GM06990 (cell line): ENCODE data around the gene HOXA2.

ENCODE experiments used
- DNase-seq: peaks from one replicate; pipeline ENCODE4 v3.0.0-alpha.2; 2011; ENCODE audit not compliant: insufficient read length; ENCODE audit errors: extremely low read depth
- H3K27me3 ChIP-seq: replicated peaks from 2 replicates; pipeline ENCODE4 v1.6.0; 2011; ENCODE audit warnings: low read length; ENCODE audit not compliant: control insufficient read depth, insufficient read depth
- H3K36me3 ChIP-seq: 2 replicates; pipeline ENCODE4 v1.5.1; 2011; ENCODE audit warnings: low read length; ENCODE audit not compliant: control insufficient read depth, insufficient read depth
- H3K4me3 ChIP-seq: replicated peaks from 2 replicates; pipeline ENCODE4 v1.5.1; 2011; ENCODE audit warnings: low read depth, mild to moderate bottlenecking, control low read depth, low read length
- TF ChIP-seq, protein P1 (sequence below): IDR thresholded peaks from 2 replicates; pipeline ENCODE4 v1.5.1; 2011; ENCODE audit warnings: low read length, control low read depth, mild to moderate bottlenecking, inconsistent platforms; ENCODE audit not compliant: insufficient read depth, poor library complexity, severe bottlenecking

HOXA2 gene

DNA sequence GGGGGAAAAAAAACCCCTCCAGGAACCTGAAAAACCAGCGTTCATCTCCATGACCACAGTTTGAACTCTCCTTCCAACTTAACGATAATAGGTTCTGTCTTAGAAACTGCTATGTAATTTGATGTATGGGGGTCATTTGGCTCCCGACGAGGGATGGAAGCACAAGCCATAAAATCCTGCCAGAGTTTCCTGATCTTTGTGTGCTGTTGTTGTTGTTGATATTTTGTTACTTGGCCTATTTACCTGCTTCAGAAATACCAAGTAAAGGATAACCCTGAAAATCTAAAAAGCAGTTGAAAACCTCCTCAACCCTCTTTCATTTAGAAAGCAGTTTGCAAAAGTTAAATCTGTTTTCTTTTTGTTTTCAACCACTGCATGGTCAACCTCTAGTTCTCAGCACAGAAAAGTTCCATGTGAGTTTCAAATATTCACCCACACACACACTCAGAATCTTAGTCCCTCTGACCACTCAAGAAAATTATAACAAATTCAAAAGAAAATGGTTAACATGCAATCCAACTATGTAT, 9.3 kb upstream of the HOXA2 start:
- DNase-seq: no peak
- Histone ChIP-seq H3K4me3 (no peak overlapping the region), H3K36me3 (no peaks in the 10 kb centered on the region), H3K27me3 (no peaks in the 10 kb centered on the region; the same call in 1 of the 2 replicates)
- TF ChIP-seq, protein P1, sequence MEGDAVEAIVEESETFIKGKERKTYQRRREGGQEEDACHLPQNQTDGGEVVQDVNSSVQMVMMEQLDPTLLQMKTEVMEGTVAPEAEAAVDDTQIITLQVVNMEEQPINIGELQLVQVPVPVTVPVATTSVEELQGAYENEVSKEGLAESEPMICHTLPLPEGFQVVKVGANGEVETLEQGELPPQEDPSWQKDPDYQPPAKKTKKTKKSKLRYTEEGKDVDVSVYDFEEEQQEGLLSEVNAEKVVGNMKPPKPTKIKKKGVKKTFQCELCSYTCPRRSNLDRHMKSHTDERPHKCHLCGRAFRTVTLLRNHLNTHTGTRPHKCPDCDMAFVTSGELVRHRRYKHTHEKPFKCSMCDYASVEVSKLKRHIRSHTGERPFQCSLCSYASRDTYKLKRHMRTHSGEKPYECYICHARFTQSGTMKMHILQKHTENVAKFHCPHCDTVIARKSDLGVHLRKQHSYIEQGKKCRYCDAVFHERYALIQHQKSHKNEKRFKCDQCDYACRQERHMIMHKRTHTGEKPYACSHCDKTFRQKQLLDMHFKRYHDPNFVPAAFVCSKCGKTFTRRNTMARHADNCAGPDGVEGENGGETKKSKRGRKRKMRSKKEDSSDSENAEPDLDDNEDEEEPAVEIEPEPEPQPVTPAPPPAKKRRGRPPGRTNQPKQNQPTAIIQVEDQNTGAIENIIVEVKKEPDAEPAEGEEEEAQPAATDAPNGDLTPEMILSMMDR: no peak

DNA sequence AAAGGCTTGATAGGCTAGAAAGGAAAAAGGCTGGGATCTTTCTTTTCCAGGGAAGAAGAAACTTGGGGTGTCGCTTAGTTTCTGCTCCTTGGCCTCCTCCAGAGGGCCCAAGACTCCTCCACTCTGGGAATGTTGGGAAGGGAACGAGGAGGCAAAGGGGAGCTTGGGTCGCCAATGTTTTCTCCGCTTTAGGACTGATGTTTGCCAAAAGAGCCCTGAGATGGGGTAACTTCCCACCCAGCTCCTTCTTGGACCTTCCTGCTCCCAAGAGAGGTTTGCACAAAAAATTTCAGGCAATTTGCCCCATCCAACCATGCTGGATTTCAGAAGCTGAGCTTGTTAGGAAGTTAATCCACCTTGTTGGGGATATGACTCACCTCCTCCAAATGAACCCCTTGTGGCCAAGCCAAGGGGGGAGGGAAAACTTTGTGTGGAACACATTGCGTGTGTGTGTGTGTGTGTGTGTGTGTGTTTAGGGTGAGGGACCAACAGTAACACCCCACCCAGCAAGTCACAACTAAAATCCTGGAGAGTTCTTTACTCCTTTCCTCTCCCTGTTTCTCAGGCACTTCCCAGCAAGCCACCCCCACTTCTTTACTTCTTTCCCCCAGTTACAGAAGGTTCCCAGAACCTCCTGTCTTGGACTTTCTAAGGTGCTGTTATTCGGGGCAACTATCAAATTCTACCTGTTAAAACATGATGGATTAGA, 8.7 kb upstream of the HOXA2 start:
- TF ChIP-seq, protein P1: no peak
- Histone ChIP-seq H3K27me3 (no peaks in the 10 kb centered on the region; the same call in 1 of the 2 replicates), H3K4me3 (no peak overlapping the region), H3K36me3 (no peaks in the 10 kb centered on the region)
- no peak for DNase-seq

DNA sequence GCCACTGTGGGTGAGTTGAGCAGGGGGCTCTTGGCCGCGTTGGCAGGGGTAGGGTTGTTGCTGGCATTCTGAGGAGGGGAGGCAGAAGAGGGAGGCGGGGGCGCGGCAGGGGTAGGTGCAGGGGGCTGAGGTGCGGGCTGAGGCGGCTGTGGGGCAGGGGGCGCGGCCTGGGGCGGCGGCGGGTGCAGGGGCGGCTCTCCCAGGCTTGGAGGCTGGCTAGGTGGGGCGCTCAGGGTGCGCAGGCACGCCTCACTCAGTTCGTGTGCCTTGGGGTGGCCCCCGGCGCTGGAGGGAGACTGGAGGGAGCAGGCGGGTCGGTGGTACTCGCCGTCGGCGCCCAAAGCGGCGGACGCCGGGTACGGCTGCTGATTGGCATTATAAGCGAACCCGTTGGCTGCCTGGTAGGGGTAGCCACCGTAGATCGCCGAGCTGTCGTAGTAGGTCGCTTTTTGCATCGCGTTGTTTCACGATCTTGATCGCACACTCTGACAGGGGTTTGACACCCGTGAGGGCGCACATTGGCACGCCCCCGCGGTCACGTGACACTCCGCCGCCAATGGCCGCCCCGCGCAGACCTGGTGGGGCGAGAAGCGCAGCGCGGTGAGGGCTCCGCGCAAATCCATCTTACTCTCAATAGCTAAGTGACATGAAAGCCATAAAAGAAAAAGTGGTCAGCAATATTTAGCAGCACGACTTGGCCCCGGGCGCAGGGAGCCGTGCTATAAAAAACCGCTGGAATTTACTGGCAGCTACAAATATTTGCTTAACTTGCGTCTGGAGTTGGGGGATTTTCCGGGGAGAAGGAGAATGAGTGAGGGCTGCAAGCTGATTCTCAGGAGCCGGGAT, 7.9 kb upstream of the HOXA2 start:
- no peak for DNase-seq
- TF ChIP-seq, protein P1: no peak
- H3K27me3 ChIP-seq: no peaks in the 10 kb centered on the region; the same call in 1 of the 2 replicates
- H3K36me3 ChIP-seq: no peaks in the 10 kb centered on the region
- no peak overlapping the region for H3K4me3 ChIP-seq

DNA sequence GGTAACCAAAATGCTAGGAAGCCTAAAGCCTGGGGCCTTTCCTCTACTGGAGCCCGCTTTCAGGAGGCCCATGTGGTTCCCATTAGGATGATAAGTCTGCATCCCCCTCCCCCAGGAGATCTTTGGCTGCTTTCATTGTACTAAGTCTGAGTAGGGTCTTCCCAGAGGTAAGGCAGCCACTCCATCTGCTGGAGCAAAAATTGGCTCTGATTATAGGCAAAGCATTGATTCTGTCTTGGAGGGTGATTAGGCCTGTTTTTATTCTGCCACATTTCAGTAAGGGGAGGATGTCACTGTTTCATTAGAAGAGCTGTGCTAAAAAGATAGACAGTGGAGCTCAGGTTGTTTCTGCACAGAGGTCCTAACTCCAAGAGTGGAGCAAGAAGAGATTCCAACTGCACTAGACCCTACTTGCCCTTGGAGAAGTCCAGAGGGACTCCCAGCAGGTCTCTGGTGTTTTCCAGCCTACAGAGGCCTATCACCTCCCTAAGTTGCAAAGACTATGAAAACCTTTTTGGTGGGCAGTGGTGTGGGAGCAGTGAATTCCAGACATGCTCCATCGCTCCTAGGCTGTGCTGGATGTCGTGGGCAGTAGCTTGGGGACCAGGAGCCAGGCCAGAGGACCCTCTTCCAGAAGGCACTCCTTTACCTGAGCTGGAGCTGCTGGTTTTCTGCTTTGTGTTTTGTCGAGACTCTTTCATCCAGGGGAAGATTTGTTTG, 7.1 kb upstream of the HOXA2 start:
- Histone ChIP-seq H3K36me3 (no peaks in the 10 kb centered on the region), H3K4me3 (no peak overlapping the region), H3K27me3 (no peaks in the 10 kb centered on the region; the same call in 1 of the 2 replicates)
- no peak for DNase-seq
- TF ChIP-seq, protein P1: no peak

DNA sequence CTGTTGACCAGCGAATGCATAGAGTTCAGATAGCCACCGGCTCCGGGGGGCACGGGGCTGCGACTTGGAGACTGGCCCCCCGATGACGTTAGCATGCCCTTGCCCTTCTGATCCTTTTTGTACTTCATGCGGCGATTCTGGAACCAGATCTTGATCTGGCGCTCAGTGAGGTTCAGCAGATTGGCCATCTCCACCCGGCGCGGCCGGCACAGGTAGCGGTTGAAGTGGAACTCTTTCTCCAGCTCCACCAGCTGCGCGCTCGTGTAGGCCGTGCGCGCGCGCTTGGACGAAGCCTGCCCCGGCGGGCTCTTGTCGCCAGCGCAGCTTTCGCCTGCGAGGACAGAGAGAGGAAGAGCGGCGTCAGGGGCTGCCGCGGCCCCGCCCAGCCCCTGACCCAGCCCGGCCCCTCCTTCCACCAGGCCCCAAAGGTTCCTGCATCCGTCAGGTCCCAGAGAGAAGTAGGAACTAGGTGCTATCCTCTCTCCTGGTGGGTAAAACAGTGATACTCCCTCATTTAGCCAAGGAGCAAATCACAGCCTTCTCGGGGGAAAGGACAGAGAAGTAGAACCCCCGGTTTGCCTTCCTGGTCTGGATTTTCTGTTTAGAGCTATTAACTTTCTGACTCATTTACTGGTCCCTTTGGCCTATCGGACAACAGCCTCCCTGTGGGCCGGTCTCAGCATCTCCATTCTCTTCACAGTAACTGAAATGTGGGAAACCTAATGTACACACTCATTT, 6.1 kb upstream of the HOXA2 start:
- no peaks in the 10 kb centered on the region for H3K36me3 ChIP-seq

More for the DNA sequence above, 6.1 kb upstream of the HOXA2 start:
- Histone ChIP-seq H3K27me3 (no peaks in the 10 kb centered on the region; the same call in 1 of the 2 replicates), H3K4me3 (no peak overlapping the region)
- TF ChIP-seq, protein P1: no peak
- no peak for DNase-seq
